ENCODE results near the gene ALG6. TPM values are rescaled to one million over a fixed set of nuclear protein-coding genes. Genes with fewer than 3 reads are reported as not detected.
"Not testable (repeated sequence)": the region's sequence is repeated elsewhere in the genome, so short reads cannot be mapped to it uniquely, and the experiment has no call there.

Gene ALG6
- total RNA-seq, 1 donor: 13.0 TPM

DNA sequence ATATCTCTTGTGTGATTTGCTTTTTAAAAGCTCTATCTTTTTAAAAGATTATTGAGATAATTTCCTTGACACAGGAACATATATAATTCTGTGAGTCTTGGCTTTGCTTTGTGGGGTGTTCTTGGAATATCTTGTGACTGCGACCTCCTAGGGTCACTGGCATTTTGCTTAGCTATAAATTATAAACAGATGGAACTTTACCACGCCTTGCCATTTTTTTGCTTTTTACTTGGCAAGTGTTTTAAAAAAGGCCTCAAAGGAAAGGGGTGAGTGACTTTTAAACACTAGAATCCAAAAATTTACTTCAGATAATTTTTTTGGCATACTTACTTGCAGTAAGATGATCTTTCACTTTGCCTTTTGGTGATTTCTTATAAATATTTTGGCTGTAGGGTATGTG is 43.6 kb downstream of the ALG6 start:
- H3K4me3 ChIP-seq (ENCODE audit: low read depth, low read length): no peak overlapping the region
- TF ChIP-seq, protein P1, sequence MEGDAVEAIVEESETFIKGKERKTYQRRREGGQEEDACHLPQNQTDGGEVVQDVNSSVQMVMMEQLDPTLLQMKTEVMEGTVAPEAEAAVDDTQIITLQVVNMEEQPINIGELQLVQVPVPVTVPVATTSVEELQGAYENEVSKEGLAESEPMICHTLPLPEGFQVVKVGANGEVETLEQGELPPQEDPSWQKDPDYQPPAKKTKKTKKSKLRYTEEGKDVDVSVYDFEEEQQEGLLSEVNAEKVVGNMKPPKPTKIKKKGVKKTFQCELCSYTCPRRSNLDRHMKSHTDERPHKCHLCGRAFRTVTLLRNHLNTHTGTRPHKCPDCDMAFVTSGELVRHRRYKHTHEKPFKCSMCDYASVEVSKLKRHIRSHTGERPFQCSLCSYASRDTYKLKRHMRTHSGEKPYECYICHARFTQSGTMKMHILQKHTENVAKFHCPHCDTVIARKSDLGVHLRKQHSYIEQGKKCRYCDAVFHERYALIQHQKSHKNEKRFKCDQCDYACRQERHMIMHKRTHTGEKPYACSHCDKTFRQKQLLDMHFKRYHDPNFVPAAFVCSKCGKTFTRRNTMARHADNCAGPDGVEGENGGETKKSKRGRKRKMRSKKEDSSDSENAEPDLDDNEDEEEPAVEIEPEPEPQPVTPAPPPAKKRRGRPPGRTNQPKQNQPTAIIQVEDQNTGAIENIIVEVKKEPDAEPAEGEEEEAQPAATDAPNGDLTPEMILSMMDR (IDR thresholded peaks at IDR 0.05; ENCODE audit: insufficient read depth, low read depth, low read length): no peak
- DNase-seq (ENCODE audit: low read depth): peak; percentile 6

GRCh38 chr1:63413394-63413793 is 46.0 kb downstream of the ALG6 start:
- DNase-seq (ENCODE audit: low read depth): no peak
- TF ChIP-seq, protein P1 (IDR thresholded peaks at IDR 0.05; ENCODE audit: insufficient read depth, low read depth, low read length): no peak
- no peak overlapping the region for H3K4me3 ChIP-seq (ENCODE audit: low read depth, low read length)

DNA sequence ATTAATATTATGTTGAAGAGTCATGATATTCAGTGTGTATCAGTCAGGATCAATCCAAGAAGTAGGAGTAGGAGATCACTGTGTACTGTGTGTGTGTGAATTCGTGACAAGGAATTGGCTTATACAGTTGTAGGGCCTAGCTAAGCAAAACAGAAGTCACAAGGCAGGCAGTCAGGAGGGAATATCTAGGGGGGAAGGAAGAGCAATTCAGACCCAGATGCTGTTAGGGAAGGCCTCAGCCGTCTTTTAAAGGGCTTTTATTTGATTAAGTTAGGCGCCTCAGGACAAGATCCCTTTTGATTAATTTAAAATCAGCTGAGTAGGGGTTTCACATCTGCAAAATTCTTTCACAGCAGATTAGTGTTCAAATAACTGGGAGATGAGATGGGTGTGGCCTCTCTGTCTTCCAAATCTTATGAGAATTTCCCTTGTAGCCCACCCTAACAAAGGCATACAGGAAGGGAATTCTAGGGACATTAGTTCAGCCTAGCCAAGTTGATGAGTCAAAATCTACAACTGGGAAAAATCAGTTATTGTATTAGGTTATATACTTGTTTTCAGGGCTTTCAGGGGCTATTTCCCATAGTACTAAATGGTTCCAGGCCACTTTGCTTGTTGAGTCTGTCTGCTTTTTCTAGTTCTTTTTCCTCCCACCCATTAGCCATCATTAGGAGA is 47.4 kb downstream of the ALG6 start:
- TF ChIP-seq, protein P1 (IDR thresholded peaks at IDR 0.05; ENCODE audit: insufficient read depth, low read depth, low read length): no peak
- no peak overlapping the region for H3K4me3 ChIP-seq (ENCODE audit: low read depth, low read length)

GRCh38 chr1:63418101-63418500 is 50.7 kb downstream of the ALG6 start:
- TF ChIP-seq, protein P1 (IDR thresholded peaks at IDR 0.05; ENCODE audit: insufficient read depth, low read depth, low read length): no peak
- H3K4me3 ChIP-seq (ENCODE audit: low read depth, low read length): no peak overlapping the region
- no peak for DNase-seq (ENCODE audit: low read depth)

More for the DNA sequence above, 47.4 kb downstream of the ALG6 start:
- no peak for DNase-seq (ENCODE audit: low read depth)

GRCh38 chr1:63420746-63421145 is 53.3 kb downstream of the ALG6 start:
- not testable (repeated sequence) for DNase-seq (ENCODE audit: low read depth); H3K4me3 ChIP-seq (ENCODE audit: low read depth, low read length)

- TF ChIP-seq, protein P1 (IDR thresholded peaks at IDR 0.05; ENCODE audit: insufficient read depth, low read depth, low read length): no peak
- no peak for DNase-seq (ENCODE audit: low read depth)
- no peak overlapping the region for H3K4me3 ChIP-seq (ENCODE audit: low read depth, low read length)
Measured at GRCh38 chr1:63423649-63424048, 56.2 kb downstream of the ALG6 start.

DNA sequence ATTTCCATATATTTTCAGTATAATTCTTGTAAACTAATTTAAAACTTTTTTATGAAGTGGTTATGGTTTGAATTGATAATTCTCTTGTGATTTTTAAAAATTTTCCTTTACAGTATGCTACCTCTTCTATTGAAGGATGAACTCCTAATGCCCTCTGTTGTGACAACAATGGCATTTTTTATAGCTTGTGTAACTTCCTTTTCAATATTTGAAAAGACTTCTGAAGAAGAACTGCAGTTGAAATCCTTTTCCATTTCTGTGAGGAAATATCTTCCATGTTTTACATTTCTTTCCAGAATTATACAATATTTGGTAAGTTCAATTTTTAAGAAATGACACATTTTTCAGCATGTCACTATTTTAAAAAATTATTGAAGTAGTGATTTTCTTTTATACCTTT is 61.4 kb downstream of the ALG6 start:
- TF ChIP-seq, protein P1 (IDR thresholded peaks at IDR 0.05; ENCODE audit: insufficient read depth, low read depth, low read length): no peak
- DNase-seq (ENCODE audit: low read depth): no peak
- H3K4me3 ChIP-seq (ENCODE audit: low read depth, low read length): no peak overlapping the region

All from fibroblast of villous mesenchyme (primary cell).